Tibial artery (tissue), 4 donors: Measurements from ENCODE around the gene TMEM26.

Source experiments
- DNase-seq, 2 donors: peaks; one replicate each; pipeline ENCODE4 v3.0.0-alpha.2; 2019
- H3K27ac ChIP-seq, 2 donors: fragments of 200-600 bp; sonication (generic) in 1 of 2; 1 replicate in 1 of 2; 2 replicates in 1 of 2; pipeline ENCODE4 v1.5.1; 2018 to 2019; ENCODE audit warnings: mild to moderate bottlenecking in 1 of 2
- H3K27me3 ChIP-seq, 2 donors: fragments of 200-600 bp; sonication (generic) in 1 of 2; one replicate each; pipeline versions ENCODE4 v1.5.1 to v1.6.0; 2016 to 2019
- H3K36me3 ChIP-seq, 3 donors: fragments of 200-600 bp; sonication (generic) in 2 of 3; one replicate each; pipeline ENCODE4 v1.5.1; 2016 to 2019; ENCODE audit warnings: mild to moderate bottlenecking in 2 of 3
- H3K4me1 ChIP-seq, 4 donors: fragments of 200-600 bp; sonication (generic) in 2 of 4; 1 replicate in 3 of 4; 2 replicates in 1 of 4; pipeline ENCODE4 v1.5.1; 2016 to 2019
- H3K4me3 ChIP-seq, 2 donors: fragments of 200-600 bp; sonication (generic) in 1 of 2; 1 replicate in 1 of 2; 2 replicates in 1 of 2; pipeline ENCODE4 v1.5.1; 2018 to 2019; ENCODE audit warnings: mild to moderate bottlenecking in 2 of 2
- H3K9me3 ChIP-seq, 3 donors: fragments of 200-600 bp; sonication (generic) in 1 of 3; one replicate each; pipeline ENCODE4 v1.5.1; 2016 to 2019
- intact Hi-C: fragments of 100-400 bp; cut with DNase I; formaldehyde crosslinking; loops from one replicate; pipeline ENCODE4 v1.15.0; 2023; ENCODE audit warnings: low total_unique reads
- TF ChIP-seq, protein P1 (sequence below), 2 experiments: fragments of 200-600 bp in 1 of 2; fragments of 450-650 bp in 1 of 2; IDR thresholded peaks; one replicate each; pipeline ENCODE4 v1.5.1; 2017 to 2019; ENCODE audit warnings: antibody characterized with exemption in 2 of 2, mild to moderate bottlenecking in 1 of 2, moderate library complexity in 1 of 2

The TMEM26 gene

DNA sequence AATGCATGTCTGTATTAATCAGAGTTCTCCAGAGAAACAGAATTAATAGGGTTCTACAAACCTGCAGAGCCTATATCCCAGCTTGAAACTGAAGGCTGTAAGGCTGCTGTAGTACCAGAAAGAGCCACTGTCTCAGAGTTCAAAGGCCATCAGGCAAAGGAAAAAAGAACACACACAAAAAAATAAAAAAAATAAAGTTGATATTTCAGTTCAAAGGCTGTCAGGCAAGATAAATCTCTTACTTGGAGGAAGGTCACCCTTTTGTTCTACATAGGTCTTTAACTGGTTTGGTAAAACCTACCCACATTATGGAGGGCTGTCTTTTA lies 12.0 kb upstream of the TMEM26 start:
- no peak overlapping the region for H3K27ac ChIP-seq
- intact Hi-C loops = no loop called here
- TF ChIP-seq, protein P1, sequence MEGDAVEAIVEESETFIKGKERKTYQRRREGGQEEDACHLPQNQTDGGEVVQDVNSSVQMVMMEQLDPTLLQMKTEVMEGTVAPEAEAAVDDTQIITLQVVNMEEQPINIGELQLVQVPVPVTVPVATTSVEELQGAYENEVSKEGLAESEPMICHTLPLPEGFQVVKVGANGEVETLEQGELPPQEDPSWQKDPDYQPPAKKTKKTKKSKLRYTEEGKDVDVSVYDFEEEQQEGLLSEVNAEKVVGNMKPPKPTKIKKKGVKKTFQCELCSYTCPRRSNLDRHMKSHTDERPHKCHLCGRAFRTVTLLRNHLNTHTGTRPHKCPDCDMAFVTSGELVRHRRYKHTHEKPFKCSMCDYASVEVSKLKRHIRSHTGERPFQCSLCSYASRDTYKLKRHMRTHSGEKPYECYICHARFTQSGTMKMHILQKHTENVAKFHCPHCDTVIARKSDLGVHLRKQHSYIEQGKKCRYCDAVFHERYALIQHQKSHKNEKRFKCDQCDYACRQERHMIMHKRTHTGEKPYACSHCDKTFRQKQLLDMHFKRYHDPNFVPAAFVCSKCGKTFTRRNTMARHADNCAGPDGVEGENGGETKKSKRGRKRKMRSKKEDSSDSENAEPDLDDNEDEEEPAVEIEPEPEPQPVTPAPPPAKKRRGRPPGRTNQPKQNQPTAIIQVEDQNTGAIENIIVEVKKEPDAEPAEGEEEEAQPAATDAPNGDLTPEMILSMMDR (IDR thresholded peaks at IDR 0.05) = no peak
- no peak for DNase-seq
- peaks cover 0 to 21% (median 8%) of the 10 kb centered on the region in 4 donors for H3K4me1 ChIP-seq
- H3K4me3 ChIP-seq = no peak overlapping the region
- no peaks in the 10 kb centered on the region for H3K36me3 ChIP-seq
- H3K27me3 ChIP-seq = no peaks in the 10 kb centered on the region
- no peaks in the 10 kb centered on the region for H3K9me3 ChIP-seq

DNA sequence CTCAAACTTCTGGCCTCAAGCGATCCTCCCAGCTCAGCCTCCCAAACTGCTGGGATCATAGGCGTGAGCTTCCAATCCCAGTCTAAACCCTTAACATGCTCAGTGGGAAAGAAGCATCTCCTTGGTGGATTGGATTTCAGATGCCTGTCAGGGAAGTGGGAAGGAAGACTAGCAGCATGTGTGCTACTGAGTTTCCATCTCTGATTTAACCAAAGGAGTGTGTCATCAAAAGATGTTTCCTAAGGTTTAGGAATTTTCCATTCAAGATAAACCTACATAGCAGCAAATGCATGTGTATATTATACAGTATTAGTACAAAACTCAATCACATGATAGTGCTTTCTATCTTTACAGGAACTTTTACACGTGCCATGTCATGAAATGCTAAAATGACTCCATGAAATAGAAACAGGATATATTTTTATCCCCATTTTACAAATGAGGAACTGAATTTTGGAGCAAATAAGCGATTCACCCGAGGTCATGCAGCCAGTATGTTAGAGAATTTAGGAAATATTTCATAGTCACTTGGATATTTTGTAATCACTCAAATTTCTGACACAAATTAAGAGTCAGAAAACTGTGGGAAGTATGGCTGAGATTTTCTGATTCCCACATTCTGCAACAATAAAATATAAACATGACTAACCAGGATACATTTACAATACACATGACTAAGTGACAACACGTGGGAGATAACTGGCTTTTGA lies 11.4 kb upstream of the TMEM26 start:
- TF ChIP-seq, protein P1 (IDR thresholded peaks at IDR 0.05) = no peak
- no peak for DNase-seq
- H3K27me3 ChIP-seq = no peaks in the 10 kb centered on the region
- H3K36me3 ChIP-seq = no peaks in the 10 kb centered on the region
- peaks cover 0 to 21% (median 8%) of the 10 kb centered on the region in 4 donors for H3K4me1 ChIP-seq
- intact Hi-C loops = no loop called here
- no peaks in the 10 kb centered on the region for H3K9me3 ChIP-seq
- no peak overlapping the region for H3K27ac ChIP-seq
- H3K4me3 ChIP-seq = no peak overlapping the region

DNA sequence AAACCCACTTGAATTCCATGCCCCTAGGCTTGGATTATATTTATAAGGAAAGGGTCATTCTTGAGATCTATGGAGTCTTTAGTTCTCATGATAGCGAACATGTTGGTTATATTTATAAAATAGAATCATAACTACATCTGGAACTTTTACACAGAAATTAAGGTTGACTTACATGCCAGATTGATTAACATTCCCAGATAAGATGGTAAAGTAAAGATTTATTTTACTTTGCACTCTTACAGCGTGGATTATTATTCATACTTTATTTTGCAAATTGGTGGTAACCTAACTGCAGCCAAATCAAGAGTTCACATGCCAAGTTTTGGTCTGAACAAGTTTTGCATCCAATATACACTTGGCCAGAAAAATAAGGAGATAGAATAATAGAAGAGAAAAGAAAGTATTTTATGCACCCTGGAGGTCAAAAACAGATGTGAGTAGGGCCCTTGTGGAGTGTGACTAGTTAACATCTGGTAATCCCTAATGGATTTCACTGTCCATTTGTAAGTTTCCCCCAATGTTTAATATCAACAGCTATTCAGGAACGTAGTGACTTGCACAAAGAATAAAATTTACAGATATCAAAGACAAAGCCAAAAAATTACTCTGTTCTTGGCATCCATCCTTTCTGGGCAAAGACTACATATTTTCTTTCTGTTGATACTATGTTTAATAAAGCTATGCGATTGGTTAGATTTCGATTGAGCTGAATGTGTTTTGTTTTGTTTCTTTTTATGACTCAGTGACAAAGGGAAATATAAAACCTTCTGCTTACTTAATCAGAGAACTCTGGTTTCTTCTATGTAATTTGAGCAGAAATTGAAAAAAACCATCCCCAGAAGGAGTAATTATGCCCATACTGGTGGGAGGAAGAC lies 10.1 kb upstream of the TMEM26 start:
- H3K9me3 ChIP-seq = no peaks in the 10 kb centered on the region
- TF ChIP-seq, protein P1 (IDR thresholded peaks at IDR 0.05) = no peak
- H3K4me3 ChIP-seq = peak overlapping the region in 1 of 2 donors; percentile 10
- peak overlapping the region; percentile 38 to 48 for H3K27ac ChIP-seq
- intact Hi-C loops = no loop called here
- no peaks in the 10 kb centered on the region for H3K36me3 ChIP-seq
- DNase-seq = no peak
- H3K27me3 ChIP-seq = no peaks in the 10 kb centered on the region
- H3K4me1 ChIP-seq = peaks cover 0 to 21% (median 8%) of the 10 kb centered on the region in 4 donors

DNA sequence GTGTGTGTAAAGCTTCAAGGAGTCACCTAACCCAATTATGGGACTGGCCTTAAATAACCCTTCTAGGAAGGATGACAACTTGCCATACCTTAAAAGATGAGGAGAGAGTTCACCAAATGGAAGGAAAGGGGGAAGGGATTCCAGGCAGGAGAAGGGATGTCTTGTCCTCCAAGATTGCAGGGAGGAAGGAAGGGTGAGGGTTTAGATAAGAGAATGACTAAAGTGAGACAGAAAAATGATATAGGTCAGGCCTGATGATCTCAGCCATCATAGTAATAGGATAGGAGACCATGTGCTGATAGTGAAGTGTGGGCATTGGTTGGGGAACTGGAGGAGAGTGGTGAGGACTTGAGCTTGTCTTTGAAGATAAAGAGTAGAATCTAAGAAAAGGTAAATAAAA lies 7.7 kb upstream of the TMEM26 start:
- TF ChIP-seq, protein P1 (IDR thresholded peaks at IDR 0.05) = no peak
- H3K4me3 ChIP-seq = no peak overlapping the region
- H3K36me3 ChIP-seq = no peaks in the 10 kb centered on the region
- H3K9me3 ChIP-seq = no peaks in the 10 kb centered on the region
- H3K27ac ChIP-seq = no peak overlapping the region
- no peaks in the 10 kb centered on the region for H3K27me3 ChIP-seq
- no peak for DNase-seq
- H3K4me1 ChIP-seq = peaks cover 0 to 21% (median 8%) of the 10 kb centered on the region in 4 donors
- intact Hi-C loops = no loop called here

DNA sequence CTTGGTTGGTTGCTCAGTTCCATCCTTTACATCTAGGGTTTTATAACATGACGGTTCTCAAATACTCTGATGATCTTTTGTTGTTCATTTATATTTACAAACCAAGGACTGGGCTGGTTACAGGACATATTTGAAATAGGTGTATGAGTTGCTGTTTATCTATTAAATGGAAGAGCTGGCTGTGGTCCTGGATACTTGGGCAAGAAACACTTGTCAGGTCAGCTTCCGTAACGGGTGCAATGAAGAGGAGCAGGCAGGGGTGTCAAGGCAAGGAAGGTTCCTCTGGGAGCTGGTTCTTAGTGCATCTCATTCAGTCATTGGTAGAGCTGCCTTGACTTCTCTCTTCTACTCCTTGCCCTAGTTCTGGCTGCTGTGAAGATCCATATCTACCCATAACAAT lies 4.8 kb upstream of the TMEM26 start:
- intact Hi-C loops = no loop called here
- TF ChIP-seq, protein P1 (IDR thresholded peaks at IDR 0.05) = no peak
- H3K27me3 ChIP-seq = no peaks in the 10 kb centered on the region
- H3K27ac ChIP-seq = no peak overlapping the region
- no peak for DNase-seq
- no peaks in the 10 kb centered on the region for H3K36me3 ChIP-seq
- no peaks in the 10 kb centered on the region for H3K9me3 ChIP-seq
- peaks cover 0 to 13% (median 8%) of the 10 kb centered on the region in 4 donors for H3K4me1 ChIP-seq
- H3K4me3 ChIP-seq = no peak overlapping the region
